Prostate gland (tissue), 2 donors: Measurements from ENCODE around the gene PCDHGA4. TPM values are rescaled to one million over a fixed set of nuclear protein-coding genes. Genes with fewer than 3 reads are reported as not detected.

Source experiments
- DNase-seq: peaks from one replicate; pipeline ENCODE4 v3.0.0-alpha.2; 2019; ENCODE audit warnings: low spot score
- H3K27ac ChIP-seq, 2 donors: fragments of 200-600 bp; sonication (generic); 2 replicates each; pipeline ENCODE4 v1.5.1; 2017 to 2019
- H3K27me3 ChIP-seq: fragments of 200-600 bp; sonication (generic); replicated peaks from 2 replicates; pipeline ENCODE4 v1.5.1; 2019; ENCODE audit not compliant: insufficient read depth
- H3K36me3 ChIP-seq, 2 donors: fragments of 200-600 bp; sonication (generic); 1 replicate in 1 of 2; 2 replicates in 1 of 2; pipeline versions ENCODE4 v1.5.1 to v1.8.1; 2017 to 2019
- H3K4me1 ChIP-seq: fragments of 200-600 bp; sonication (generic); replicated peaks from 2 replicates; pipeline ENCODE4 v1.5.1; 2019
- H3K4me3 ChIP-seq, 2 donors: fragments of 200-600 bp; sonication (generic); 2 replicates each; pipeline ENCODE4 v1.5.1; 2017 to 2019
- H3K9me3 ChIP-seq: fragments of 200-600 bp; sonication (generic); 2 replicates; pipeline ENCODE4 v1.5.1; 2017
- POLR2A ChIP-seq: fragments of 450-650 bp; IDR thresholded peaks from one replicate; pipeline ENCODE4 v1.6.1; 2016; ENCODE audit warnings: antibody characterized with exemption, mild to moderate bottlenecking
- POLR2AphosphoS5 ChIP-seq: sonication (generic); formaldehyde crosslinking; IDR thresholded peaks from one replicate; pipeline ENCODE4 v1.6.1; 2017; ENCODE audit warnings: antibody characterized with exemption
- WGBS: methylation state at CpG from one replicate; pipeline ENCODE4 v1.1.5; 2018; 5-methylcytosine and 5-hydroxymethylcytosine counted together
- intact Hi-C: fragments of 100-400 bp; cut with DNase I; formaldehyde crosslinking; loops from one replicate; pipeline ENCODE4 v1.14.2; 2022
- total RNA-seq, 2 donors: library from RNA; depleted of rRNA; stranded (reverse); fragments of >200 nt; gene quantifications; one replicate each; pipeline ENCODE4 v1.1.0, GENCODE V29; 2016
- TF ChIP-seq, protein P1 (sequence below), 4 experiments: fragments of 200-600 bp in 2 of 4; fragments of 450-650 bp in 2 of 4; sonication (generic) in 2 of 4; IDR thresholded peaks; 1 replicate in 3 of 4; 2 replicates in 1 of 4; pipeline ENCODE4 v1.5.1; 2016 to 2019; ENCODE audit warnings: antibody characterized with exemption in 4 of 4, mild to moderate bottlenecking in 2 of 4, moderate library complexity in 2 of 4

PCDHGA4 gene
- total RNA-seq, 2 donors from 2014 or later = 2.5 to 10.5 TPM

DNA sequence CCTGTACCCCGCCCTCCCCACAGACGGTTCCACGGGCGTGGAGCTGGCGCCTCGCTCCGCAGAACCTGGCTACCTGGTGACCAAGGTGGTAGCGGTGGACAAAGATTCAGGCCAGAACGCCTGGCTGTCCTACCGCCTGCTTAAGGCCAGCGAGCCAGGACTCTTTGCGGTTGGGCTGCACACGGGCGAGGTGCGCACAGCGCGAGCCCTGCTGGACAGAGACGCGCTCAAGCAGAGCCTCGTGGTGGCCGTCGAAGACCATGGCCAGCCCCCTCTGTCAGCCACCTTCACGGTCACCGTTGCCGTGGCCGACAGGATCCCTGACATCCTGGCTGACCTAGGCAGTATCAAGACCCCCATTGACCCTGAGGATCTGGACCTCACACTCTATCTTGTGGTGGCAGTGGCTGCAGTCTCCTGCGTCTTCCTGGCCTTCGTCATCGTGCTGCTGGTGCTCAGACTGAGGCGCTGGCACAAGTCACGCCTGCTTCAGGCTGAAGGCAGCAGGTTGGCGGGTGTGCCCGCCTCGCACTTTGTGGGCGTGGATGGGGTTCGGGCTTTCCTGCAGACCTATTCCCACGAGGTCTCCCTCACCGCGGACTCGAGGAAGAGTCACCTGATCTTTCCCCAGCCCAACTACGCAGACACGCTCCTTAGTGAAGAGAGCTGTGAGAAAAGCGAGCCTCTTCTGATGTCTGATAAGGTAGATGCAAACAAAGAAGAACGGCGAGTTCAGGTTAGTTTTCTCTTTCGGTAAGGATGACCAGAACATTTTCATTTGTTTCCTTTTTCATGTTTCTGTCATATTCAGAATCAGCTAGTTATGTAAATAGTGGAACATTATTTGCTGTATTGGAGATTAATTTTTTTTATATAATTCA, 11.4 kb downstream of the PCDHGA4 start:
- H3K9me3 ChIP-seq = no peaks in the 10 kb centered on the region
- H3K27ac ChIP-seq = no peak overlapping the region
- 20% methylated on average over 31 of the region's 46 CpGs for WGBS
- intact Hi-C loops = no loop called here
- peaks cover 17% of the 10 kb centered on the region for H3K27me3 ChIP-seq
- TF ChIP-seq POLR2A = no peak
- no peak for TF ChIP-seq POLR2AphosphoS5
- TF ChIP-seq, protein P1, sequence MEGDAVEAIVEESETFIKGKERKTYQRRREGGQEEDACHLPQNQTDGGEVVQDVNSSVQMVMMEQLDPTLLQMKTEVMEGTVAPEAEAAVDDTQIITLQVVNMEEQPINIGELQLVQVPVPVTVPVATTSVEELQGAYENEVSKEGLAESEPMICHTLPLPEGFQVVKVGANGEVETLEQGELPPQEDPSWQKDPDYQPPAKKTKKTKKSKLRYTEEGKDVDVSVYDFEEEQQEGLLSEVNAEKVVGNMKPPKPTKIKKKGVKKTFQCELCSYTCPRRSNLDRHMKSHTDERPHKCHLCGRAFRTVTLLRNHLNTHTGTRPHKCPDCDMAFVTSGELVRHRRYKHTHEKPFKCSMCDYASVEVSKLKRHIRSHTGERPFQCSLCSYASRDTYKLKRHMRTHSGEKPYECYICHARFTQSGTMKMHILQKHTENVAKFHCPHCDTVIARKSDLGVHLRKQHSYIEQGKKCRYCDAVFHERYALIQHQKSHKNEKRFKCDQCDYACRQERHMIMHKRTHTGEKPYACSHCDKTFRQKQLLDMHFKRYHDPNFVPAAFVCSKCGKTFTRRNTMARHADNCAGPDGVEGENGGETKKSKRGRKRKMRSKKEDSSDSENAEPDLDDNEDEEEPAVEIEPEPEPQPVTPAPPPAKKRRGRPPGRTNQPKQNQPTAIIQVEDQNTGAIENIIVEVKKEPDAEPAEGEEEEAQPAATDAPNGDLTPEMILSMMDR (IDR thresholded peaks at IDR 0.05) = no peak
- no peak for DNase-seq
- H3K4me1 ChIP-seq = no peaks in the 10 kb centered on the region
- no peaks in the 10 kb centered on the region for H3K36me3 ChIP-seq
- no peak overlapping the region for H3K4me3 ChIP-seq

DNA sequence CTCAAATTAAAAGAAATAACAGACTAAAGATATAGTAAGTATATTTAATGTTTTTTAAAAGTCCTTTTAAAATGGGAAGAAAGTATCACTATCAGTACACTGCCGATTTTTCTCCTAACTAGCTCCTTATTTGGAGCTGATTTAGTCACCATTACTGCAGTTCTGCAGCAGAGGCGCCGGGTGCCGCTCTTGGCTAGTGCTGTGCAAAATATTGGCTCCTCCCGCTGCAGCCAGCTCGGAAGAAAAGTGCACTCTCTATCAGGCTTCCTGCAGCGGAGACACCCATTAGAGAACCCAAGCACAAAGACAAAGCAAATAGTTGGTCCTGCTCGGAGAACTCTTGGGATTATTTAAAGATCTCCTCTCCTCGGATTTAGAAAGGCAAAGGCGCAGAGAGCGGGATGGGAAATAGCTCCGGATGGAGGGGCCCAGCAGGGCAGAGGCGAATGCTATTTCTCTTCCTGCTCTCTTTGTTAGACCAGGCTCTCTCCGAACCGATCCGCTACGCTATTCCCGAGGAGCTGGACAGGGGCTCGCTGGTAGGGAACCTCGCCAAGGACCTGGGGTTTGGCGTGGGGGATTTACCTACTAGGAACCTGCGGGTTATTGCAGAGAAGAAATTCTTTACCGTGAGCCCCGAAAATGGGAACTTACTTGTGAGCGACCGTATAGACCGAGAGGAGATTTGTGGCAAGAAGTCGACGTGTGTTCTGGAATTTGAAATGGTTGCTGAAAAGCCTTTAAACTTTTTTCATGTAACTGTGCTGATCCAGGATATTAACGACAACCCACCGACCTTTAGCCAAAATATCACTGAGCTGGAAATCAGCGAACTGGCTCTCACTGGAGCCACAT, 15.4 kb downstream of the PCDHGA4 start, which contains the start of gene PCDHGB3:
Gene PCDHGB3, plus strand, starts transcription at position 249 of the 855 bp plus-strand sequence. Its CDS starts 153 bp downstream, at position 402.
- no peak within 1 kb of the TSS for H3K4me3 ChIP-seq
- H3K4me1 ChIP-seq = no peaks in the 10 kb centered on the region
- no peaks in the 10 kb centered on the region for H3K9me3 ChIP-seq
- intact Hi-C loops = no loop called here
- peaks cover 8% of the 10 kb centered on the region for H3K27me3 ChIP-seq
- no peaks in the 10 kb centered on the region for H3K36me3 ChIP-seq
- TF ChIP-seq POLR2A (no peak), POLR2AphosphoS5 (no peak)
- TF ChIP-seq, protein P1 (IDR thresholded peaks at IDR 0.05) = peak in 1 of 4 experiments; percentile 21
- no peak within 1 kb of the TSS for H3K27ac ChIP-seq
- WGBS = 17% methylated on average over 32 of the region's 32 CpGs
- DNase-seq = no peak

DNA sequence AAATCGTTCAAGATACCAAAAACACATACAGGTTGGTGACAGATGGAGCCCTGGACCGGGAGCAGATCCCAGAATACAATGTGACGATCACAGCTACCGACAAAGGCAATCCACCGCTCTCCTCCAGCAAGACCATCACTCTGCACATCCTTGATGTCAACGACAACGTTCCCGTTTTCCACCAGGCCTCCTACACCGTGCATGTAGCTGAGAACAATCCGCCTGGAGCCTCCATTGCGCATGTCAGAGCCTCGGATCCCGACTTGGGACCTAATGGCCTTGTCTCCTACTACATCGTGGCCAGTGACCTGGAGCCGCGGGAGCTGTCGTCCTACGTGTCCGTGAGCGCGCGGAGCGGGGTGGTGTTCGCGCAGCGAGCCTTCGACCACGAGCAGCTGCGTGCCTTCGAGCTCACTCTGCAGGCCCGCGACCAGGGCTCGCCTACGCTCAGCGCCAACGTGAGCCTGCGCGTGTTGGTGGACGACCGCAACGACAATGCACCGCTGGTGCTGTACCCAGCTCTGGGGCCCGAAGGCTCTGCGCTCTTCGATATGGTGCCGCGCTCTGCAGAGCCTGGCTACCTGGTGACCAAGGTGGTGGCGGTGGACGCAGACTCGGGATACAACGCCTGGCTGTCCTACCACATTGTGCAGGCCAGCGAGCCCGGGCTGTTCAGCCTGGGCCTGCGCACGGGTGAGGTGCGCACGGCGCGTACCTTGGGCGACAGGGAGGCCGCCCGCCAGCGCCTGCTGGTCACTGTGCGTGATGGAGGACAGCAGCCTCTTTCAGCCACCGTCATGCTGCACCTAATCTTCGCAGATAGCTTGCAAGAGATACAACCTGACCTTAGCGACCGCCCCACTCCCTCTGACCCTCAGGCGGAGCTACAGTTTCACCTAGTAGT, 17.0 kb downstream of the PCDHGA4 start:
- Histone ChIP-seq H3K9me3 (no peaks in the 10 kb centered on the region), H3K4me1 (no peaks in the 10 kb centered on the region), H3K27me3 (peaks cover 4% of the 10 kb centered on the region), H3K27ac (no peak overlapping the region), H3K4me3 (no peak overlapping the region), H3K36me3 (no peaks in the 10 kb centered on the region)
- no peak for TF ChIP-seq POLR2A
- TF ChIP-seq POLR2AphosphoS5 = no peak
- TF ChIP-seq, protein P1 (IDR thresholded peaks at IDR 0.05) = no peak
- 18% methylated on average over 41 of the region's 69 CpGs for WGBS
- intact Hi-C loops = no loop called here
- DNase-seq = no peak

DNA sequence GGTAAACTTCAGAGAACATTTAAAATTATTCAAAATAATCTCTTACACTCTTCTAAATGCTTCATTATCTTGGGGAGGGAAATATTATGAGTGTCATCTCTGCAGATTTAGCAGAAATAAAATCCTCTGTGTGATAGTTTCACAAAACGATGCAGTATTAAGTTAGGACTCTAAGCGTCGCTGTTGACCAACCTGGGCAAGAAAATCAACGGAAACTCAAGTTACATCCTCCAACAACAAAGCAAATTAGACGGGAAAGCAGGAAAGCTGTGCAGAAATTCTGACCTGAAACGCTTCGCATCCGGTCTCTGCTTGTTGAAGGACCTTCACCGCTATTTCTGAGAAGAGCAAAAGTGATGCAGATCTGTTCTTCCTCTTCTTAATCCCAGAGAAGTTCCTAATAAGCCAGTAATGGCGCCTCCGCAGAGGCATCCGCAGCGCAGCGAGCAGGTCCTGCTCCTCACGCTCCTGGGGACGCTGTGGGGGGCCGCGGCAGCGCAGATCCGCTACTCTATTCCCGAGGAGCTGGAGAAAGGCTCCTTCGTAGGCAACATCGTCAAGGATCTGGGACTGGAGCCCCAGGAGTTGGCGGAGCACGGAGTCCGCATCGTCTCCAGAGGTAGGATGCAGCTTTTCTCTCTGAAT, 19.0 kb downstream of the PCDHGA4 start, which contains the start of gene PCDHGA6:
Gene PCDHGA6, plus strand, starts transcription at position 219 of the 645 bp plus-strand sequence. Its CDS starts 193 bp downstream, at position 412.
- no peak for TF ChIP-seq POLR2A
- TF ChIP-seq, protein P1 (IDR thresholded peaks at IDR 0.05) = peak in 2 of 4 experiments; percentile 10 to 17
- TF ChIP-seq POLR2AphosphoS5 = no peak
- Histone ChIP-seq H3K4me1 (no peaks in the 10 kb centered on the region), H3K27me3 (peaks cover 4% of the 10 kb centered on the region), H3K27ac (no peak within 1 kb of the TSS), H3K9me3 (no peaks in the 10 kb centered on the region), H3K36me3 (no peaks in the 10 kb centered on the region), H3K4me3 (no peak within 1 kb of the TSS)
- DNase-seq = no peak
- WGBS = 13% methylated on average over 27 of the region's 27 CpGs
- intact Hi-C loops = no loop called here
